Measurements from ENCODE around the gene TIRAP.

- TF ChIP-seq NFE2L1 (CRISPR knock-in tag; IDR thresholded peaks at IDR 0.05) (no peak), CTCF (IDR thresholded peaks at IDR 0.05) (no peak), ZBTB21 (CRISPR knock-in tag; IDR thresholded peaks at IDR 0.05; ENCODE audit: borderline replicate concordance) (no peak), TP53 (CRISPR knock-in tag; IDR thresholded peaks at IDR 0.05) (no peak), TEAD1 (CRISPR knock-in tag; IDR thresholded peaks at IDR 0.05) (no peak)
- TF ChIP-seq, protein P1, sequence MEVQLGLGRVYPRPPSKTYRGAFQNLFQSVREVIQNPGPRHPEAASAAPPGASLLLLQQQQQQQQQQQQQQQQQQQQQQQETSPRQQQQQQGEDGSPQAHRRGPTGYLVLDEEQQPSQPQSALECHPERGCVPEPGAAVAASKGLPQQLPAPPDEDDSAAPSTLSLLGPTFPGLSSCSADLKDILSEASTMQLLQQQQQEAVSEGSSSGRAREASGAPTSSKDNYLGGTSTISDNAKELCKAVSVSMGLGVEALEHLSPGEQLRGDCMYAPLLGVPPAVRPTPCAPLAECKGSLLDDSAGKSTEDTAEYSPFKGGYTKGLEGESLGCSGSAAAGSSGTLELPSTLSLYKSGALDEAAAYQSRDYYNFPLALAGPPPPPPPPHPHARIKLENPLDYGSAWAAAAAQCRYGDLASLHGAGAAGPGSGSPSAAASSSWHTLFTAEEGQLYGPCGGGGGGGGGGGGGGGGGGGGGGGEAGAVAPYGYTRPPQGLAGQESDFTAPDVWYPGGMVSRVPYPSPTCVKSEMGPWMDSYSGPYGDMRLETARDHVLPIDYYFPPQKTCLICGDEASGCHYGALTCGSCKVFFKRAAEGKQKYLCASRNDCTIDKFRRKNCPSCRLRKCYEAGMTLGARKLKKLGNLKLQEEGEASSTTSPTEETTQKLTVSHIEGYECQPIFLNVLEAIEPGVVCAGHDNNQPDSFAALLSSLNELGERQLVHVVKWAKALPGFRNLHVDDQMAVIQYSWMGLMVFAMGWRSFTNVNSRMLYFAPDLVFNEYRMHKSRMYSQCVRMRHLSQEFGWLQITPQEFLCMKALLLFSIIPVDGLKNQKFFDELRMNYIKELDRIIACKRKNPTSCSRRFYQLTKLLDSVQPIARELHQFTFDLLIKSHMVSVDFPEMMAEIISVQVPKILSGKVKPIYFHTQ (CRISPR knock-in tag; IDR thresholded peaks at IDR 0.05), result no peak
Observed at GRCh38 chr11:126253265-126253664, 29.6 kb upstream of the TIRAP start.

Data from WTC11 (cell line).